ENCODE measurements around the gene PREB. TPM values are rescaled to one million over a fixed set of nuclear protein-coding genes. Genes with fewer than 3 reads are reported as not detected.

Gene PREB
- total RNA-seq, 1 experiment from 2014 or later, result 35.7 TPM

DNA sequence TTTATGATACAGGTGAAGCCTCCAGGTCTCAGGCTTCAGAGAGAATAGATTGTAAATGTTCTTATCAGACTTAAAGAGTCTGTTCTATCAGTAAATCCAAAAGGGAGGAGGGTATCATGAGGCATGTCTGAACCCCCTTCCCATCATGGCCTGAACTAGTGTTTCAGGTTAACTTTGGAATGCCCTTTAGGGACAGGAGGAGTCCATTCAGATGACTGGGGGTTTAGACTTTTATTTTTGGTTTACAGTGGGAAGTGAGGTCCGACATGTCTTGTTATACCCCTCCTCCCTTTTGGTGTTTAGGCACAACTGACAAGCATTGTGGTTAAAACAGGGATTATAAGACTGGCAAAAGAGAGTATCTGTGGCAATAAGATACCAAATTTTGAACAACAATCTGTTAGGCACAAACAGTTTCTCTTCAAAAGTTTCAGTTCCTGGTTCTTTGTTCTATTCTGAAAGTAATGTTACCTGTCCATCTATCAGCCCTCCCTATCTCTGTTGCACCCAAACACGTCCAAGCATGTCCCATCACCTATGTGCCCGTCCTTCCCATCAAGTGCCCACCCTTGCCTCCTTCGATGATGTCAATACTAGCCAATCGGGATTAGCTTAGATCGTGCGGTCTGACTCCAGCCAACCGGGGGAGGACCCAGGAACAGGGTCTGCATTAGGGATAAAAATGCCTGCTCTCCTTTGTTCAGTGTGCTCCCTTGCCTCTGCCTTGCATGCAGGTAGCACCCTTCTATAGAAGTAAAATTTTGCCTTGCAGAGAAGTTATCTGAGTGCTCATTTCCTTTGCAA is 30.7 kb upstream of the PREB start:
- BruUV-seq (replicated peaks), result no TSS peak
- DNase-seq, result no peak
- Histone ChIP-seq H2AFZ (no peak overlapping the region), H3K9me3 (ENCODE audit: insufficient read depth, low read depth) (no peaks in the 10 kb centered on the region; the same call in 1 of the 2 replicates), H4K20me1 (ENCODE audit: insufficient read depth) (no peaks in the 10 kb centered on the region), H3K4me2 (no peak overlapping the region), H3K4me1 (replicated peaks; ENCODE audit: insufficient read depth) (0 out of 2 replicates have a peak, but pooled peaks cover 5% of the 10 kb centered on the region), H3K9me2 (ENCODE audit: insufficient read depth) (no peaks in the 10 kb centered on the region), H3K36me3 (ENCODE audit: low read depth) (no peaks in the 10 kb centered on the region), H3K27ac (no peak overlapping the region), H3K79me2 (ENCODE audit: low read depth) (no peaks in the 10 kb centered on the region), H3K4me3 (no peak overlapping the region), H3K27me3 (ENCODE audit: insufficient read depth, low read depth) (no peaks in the 10 kb centered on the region), H3F3A (ENCODE audit: insufficient read depth, low read depth) (0 out of 2 replicates have a peak, but pooled peaks cover 5% of the 10 kb centered on the region)
- CTCF ChIA-PET, result interaction anchor here (0.6 kb wide), 1 partner anchor 123 kb away, joined by 3 read pairs; no protein-coding TSS in a partner anchor
- no peak for TF ChIP-seq EZH2 (IDR thresholded peaks at IDR 0.05; ENCODE audit: low read depth)
- TF ChIP-seq, protein P1, sequence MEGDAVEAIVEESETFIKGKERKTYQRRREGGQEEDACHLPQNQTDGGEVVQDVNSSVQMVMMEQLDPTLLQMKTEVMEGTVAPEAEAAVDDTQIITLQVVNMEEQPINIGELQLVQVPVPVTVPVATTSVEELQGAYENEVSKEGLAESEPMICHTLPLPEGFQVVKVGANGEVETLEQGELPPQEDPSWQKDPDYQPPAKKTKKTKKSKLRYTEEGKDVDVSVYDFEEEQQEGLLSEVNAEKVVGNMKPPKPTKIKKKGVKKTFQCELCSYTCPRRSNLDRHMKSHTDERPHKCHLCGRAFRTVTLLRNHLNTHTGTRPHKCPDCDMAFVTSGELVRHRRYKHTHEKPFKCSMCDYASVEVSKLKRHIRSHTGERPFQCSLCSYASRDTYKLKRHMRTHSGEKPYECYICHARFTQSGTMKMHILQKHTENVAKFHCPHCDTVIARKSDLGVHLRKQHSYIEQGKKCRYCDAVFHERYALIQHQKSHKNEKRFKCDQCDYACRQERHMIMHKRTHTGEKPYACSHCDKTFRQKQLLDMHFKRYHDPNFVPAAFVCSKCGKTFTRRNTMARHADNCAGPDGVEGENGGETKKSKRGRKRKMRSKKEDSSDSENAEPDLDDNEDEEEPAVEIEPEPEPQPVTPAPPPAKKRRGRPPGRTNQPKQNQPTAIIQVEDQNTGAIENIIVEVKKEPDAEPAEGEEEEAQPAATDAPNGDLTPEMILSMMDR (conservative IDR thresholded peaks at IDR 0.05), result no peak
- POLR2A ChIA-PET (ENCODE audit: unreplicated experiment), result no interaction called here
- intact Hi-C loops (cut with micrococcal nuclease; ENCODE audit: unreplicated experiment), result no loop called here

- H3K9me3 ChIP-seq (ENCODE audit: insufficient read depth, low read depth), result no peaks in the 10 kb centered on the region; the same call in 1 of the 2 replicates
- no peaks in the 10 kb centered on the region for H3K79me2 ChIP-seq (ENCODE audit: low read depth)
- H4K20me1 ChIP-seq (ENCODE audit: insufficient read depth), result no peaks in the 10 kb centered on the region
- TSS peak; percentile 72 for BruUV-seq (replicated peaks)
- no peak for TF ChIP-seq EZH2 (IDR thresholded peaks at IDR 0.05; ENCODE audit: low read depth)
- TF ChIP-seq, protein P1 (conservative IDR thresholded peaks at IDR 0.05), result no peak
- ChIA-PET POLR2A (ENCODE audit: unreplicated experiment) (interaction anchor here (0.7 kb wide), 1 partner anchor 51 kb away, joined by 4 read pairs; no protein-coding TSS in a partner anchor), CTCF (interaction anchor here (0.7 to 1.3 kb wide), 2 partner anchors 55 to 306 kb away, joined by 3 to 4 read pairs; no protein-coding TSS in a partner anchor)
- H3K36me3 ChIP-seq (ENCODE audit: low read depth), result no peaks in the 10 kb centered on the region
- H2AFZ ChIP-seq, result peak overlapping the region; percentile 73
- H3K4me1 ChIP-seq (replicated peaks; ENCODE audit: insufficient read depth), result 0 out of 2 replicates have a peak, but pooled peaks cover 5% of the 10 kb centered on the region
- no peaks in the 10 kb centered on the region for H3K9me2 ChIP-seq (ENCODE audit: insufficient read depth)
- intact Hi-C loops (cut with micrococcal nuclease; ENCODE audit: unreplicated experiment), result no loop called here
- H3K27ac ChIP-seq, result no peak overlapping the region
- 0 out of 2 replicates have a peak, but pooled peaks cover 5% of the 10 kb centered on the region for H3F3A ChIP-seq (ENCODE audit: insufficient read depth, low read depth)
- DNase-seq, result peak; percentile 23 to 49
- peak overlapping the region; percentile 68 for H3K4me2 ChIP-seq
- H3K4me3 ChIP-seq, result peak overlapping the region; percentile 37; the same call in 1 of the 2 replicates
- H3K27me3 ChIP-seq (ENCODE audit: insufficient read depth, low read depth), result no peaks in the 10 kb centered on the region
Observed at GRCh38 chr2:27162151-27163121, 28.0 kb upstream of the PREB start.

GRCh38 chr2:27160191-27160590 is 25.8 kb upstream of the PREB start:
- Histone ChIP-seq H3K36me3 (ENCODE audit: low read depth) (no peaks in the 10 kb centered on the region), H3K4me3 (no peak overlapping the region), H3F3A (ENCODE audit: insufficient read depth, low read depth) (0 out of 2 replicates have a peak, but pooled peaks cover 5% of the 10 kb centered on the region), H3K9me2 (ENCODE audit: insufficient read depth) (no peaks in the 10 kb centered on the region), H3K4me2 (no peak overlapping the region), H2AFZ (no peak overlapping the region), H3K4me1 (replicated peaks; ENCODE audit: insufficient read depth) (0 out of 2 replicates have a peak, but pooled peaks cover 5% of the 10 kb centered on the region), H3K79me2 (ENCODE audit: low read depth) (no peaks in the 10 kb centered on the region), H3K9me3 (ENCODE audit: insufficient read depth, low read depth) (no peaks in the 10 kb centered on the region; the same call in 1 of the 2 replicates), H3K27ac (no peak overlapping the region), H4K20me1 (ENCODE audit: insufficient read depth) (no peaks in the 10 kb centered on the region), H3K27me3 (ENCODE audit: insufficient read depth, low read depth) (no peaks in the 10 kb centered on the region)
- intact Hi-C loops (cut with micrococcal nuclease; ENCODE audit: unreplicated experiment), result no loop called here
- BruUV-seq (replicated peaks), result no TSS peak
- CTCF ChIA-PET, result no interaction called here
- TF ChIP-seq EZH2 (IDR thresholded peaks at IDR 0.05; ENCODE audit: low read depth), result no peak
- TF ChIP-seq, protein P1 (conservative IDR thresholded peaks at IDR 0.05), result no peak
- POLR2A ChIA-PET (ENCODE audit: unreplicated experiment), result no interaction called here
- no peak for DNase-seq
